ENCODE measurements around the gene TRMT1. TPM values are rescaled to one million over a fixed set of nuclear protein-coding genes. Genes with fewer than 3 reads are reported as not detected.

TRMT1 gene
- polyA plus RNA-seq, 1 experiment = 30.8 TPM

GRCh38 chr19:13087795-13088537 lies 28.6 kb downstream of the TRMT1 start:
- ChIA-PET POLR2A (no interaction called here), CTCF (interaction anchor here (1.1 kb wide), 1 partner anchor 26 kb away, joined by 7 read pairs; no protein-coding TSS in a partner anchor)
- Histone ChIP-seq H3K36me3 (ENCODE audit: control insufficient read depth, insufficient read depth, low read length) (peaks cover 28% of the 10 kb centered on the region), H3K4me3 (ENCODE audit: low read depth, low read length) (no peak overlapping the region), H3K27me3 (ENCODE audit: control insufficient read depth, insufficient read depth, low read length) (no peaks in the 10 kb centered on the region)
- TF ChIP-seq, protein P1, sequence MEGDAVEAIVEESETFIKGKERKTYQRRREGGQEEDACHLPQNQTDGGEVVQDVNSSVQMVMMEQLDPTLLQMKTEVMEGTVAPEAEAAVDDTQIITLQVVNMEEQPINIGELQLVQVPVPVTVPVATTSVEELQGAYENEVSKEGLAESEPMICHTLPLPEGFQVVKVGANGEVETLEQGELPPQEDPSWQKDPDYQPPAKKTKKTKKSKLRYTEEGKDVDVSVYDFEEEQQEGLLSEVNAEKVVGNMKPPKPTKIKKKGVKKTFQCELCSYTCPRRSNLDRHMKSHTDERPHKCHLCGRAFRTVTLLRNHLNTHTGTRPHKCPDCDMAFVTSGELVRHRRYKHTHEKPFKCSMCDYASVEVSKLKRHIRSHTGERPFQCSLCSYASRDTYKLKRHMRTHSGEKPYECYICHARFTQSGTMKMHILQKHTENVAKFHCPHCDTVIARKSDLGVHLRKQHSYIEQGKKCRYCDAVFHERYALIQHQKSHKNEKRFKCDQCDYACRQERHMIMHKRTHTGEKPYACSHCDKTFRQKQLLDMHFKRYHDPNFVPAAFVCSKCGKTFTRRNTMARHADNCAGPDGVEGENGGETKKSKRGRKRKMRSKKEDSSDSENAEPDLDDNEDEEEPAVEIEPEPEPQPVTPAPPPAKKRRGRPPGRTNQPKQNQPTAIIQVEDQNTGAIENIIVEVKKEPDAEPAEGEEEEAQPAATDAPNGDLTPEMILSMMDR (IDR thresholded peaks at IDR 0.05; ENCODE audit: insufficient read depth, low read depth, low read length) = no peak
- DNase-seq (ENCODE audit: low read depth) = no peak

GRCh38 chr19:13087295-13087694 lies 29.2 kb downstream of the TRMT1 start:
- H3K36me3 ChIP-seq (ENCODE audit: control insufficient read depth, insufficient read depth, low read length) = peaks cover 32% of the 10 kb centered on the region
- CTCF ChIA-PET = interaction anchor here (0.8 to 1.1 kb wide), 2 partner anchors 17 to 26 kb away, joined by 3 to 7 read pairs; no protein-coding TSS in a partner anchor

GRCh38 chr19:13086341-13086740 lies 30.2 kb downstream of the TRMT1 start:
- DNase-seq (ENCODE audit: low read depth) = no peak
- Histone ChIP-seq H3K4me3 (ENCODE audit: low read depth, low read length) (no peak overlapping the region), H3K27me3 (ENCODE audit: control insufficient read depth, insufficient read depth, low read length) (no peaks in the 10 kb centered on the region), H3K36me3 (ENCODE audit: control insufficient read depth, insufficient read depth, low read length) (peaks cover 32% of the 10 kb centered on the region)
- TF ChIP-seq, protein P1 (IDR thresholded peaks at IDR 0.05; ENCODE audit: insufficient read depth, low read depth, low read length) = no peak
- POLR2A ChIA-PET = no interaction called here
- CTCF ChIA-PET = interaction anchor here (0.6 to 3.7 kb wide), 9 partner anchors 8 to 176 kb away, joined by 3 to 19 read pairs (median 3); no protein-coding TSS in a partner anchor

More at GRCh38 chr19:13087295-13087694, 29.2 kb downstream of the TRMT1 start:
- TF ChIP-seq, protein P1 (IDR thresholded peaks at IDR 0.05; ENCODE audit: insufficient read depth, low read depth, low read length) = no peak
- no peak for DNase-seq (ENCODE audit: low read depth)
- Histone ChIP-seq H3K27me3 (ENCODE audit: control insufficient read depth, insufficient read depth, low read length) (no peaks in the 10 kb centered on the region), H3K4me3 (ENCODE audit: low read depth, low read length) (no peak overlapping the region)
- POLR2A ChIA-PET = no interaction called here

GRCh38 chr19:13085666-13086065 lies 30.9 kb downstream of the TRMT1 start:
- Histone ChIP-seq H3K36me3 (ENCODE audit: control insufficient read depth, insufficient read depth, low read length) (peaks cover 32% of the 10 kb centered on the region), H3K27me3 (ENCODE audit: control insufficient read depth, insufficient read depth, low read length) (no peaks in the 10 kb centered on the region), H3K4me3 (ENCODE audit: low read depth, low read length) (no peak overlapping the region)
- ChIA-PET POLR2A (no interaction called here), CTCF (interaction anchor here (0.6 to 3.7 kb wide), 7 partner anchors 9 to 177 kb away, joined by 3 to 19 read pairs (median 3); no protein-coding TSS in a partner anchor)
- no peak for DNase-seq (ENCODE audit: low read depth)
- TF ChIP-seq, protein P1 (IDR thresholded peaks at IDR 0.05; ENCODE audit: insufficient read depth, low read depth, low read length) = no peak

DNA sequence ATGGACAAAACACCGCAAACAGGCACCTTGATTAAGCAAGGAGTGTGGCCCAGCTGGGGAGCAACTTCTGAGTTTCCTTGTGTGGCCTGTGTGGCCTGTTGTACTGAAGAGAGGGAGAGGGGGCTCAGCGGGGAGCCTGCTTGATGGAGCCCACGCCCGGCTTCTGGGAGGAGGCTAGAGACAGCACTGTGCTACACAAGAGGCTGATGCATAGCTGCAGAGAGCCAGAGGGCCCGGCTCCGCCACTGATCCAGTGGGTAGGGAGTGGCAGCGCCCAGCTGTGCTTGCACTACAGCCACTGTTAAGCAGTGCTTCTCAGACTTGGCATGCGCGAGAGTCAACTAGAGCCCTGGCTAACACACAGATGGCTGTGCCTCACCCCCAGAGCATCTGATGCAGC lies 32.9 kb downstream of the TRMT1 start:
- TF ChIP-seq, protein P1 (IDR thresholded peaks at IDR 0.05; ENCODE audit: insufficient read depth, low read depth, low read length) = no peak
- no peak for DNase-seq (ENCODE audit: low read depth)
- CTCF ChIA-PET = interaction anchor here (1.4 to 3.7 kb wide), 7 partner anchors 10 to 118 kb away, joined by 4 to 19 read pairs (median 9); no protein-coding TSS in a partner anchor
- Histone ChIP-seq H3K36me3 (ENCODE audit: control insufficient read depth, insufficient read depth, low read length) (peaks cover 33% of the 10 kb centered on the region), H3K27me3 (ENCODE audit: control insufficient read depth, insufficient read depth, low read length) (no peaks in the 10 kb centered on the region), H3K4me3 (ENCODE audit: low read depth, low read length) (no peak overlapping the region)
- POLR2A ChIA-PET = no interaction called here

Measured in BJ (cell line).